ENCODE results near the gene MAPRE2.
"Not testable (repeated sequence)": the region's sequence is repeated elsewhere in the genome, so short reads cannot be mapped to it uniquely, and the experiment has no call there.

Gene MAPRE2

GRCh38 chr18:35091841-35092240 lies 50.6 kb downstream of the MAPRE2 start:
- DNase-seq (ENCODE audit: low spot score) = no peak

DNA sequence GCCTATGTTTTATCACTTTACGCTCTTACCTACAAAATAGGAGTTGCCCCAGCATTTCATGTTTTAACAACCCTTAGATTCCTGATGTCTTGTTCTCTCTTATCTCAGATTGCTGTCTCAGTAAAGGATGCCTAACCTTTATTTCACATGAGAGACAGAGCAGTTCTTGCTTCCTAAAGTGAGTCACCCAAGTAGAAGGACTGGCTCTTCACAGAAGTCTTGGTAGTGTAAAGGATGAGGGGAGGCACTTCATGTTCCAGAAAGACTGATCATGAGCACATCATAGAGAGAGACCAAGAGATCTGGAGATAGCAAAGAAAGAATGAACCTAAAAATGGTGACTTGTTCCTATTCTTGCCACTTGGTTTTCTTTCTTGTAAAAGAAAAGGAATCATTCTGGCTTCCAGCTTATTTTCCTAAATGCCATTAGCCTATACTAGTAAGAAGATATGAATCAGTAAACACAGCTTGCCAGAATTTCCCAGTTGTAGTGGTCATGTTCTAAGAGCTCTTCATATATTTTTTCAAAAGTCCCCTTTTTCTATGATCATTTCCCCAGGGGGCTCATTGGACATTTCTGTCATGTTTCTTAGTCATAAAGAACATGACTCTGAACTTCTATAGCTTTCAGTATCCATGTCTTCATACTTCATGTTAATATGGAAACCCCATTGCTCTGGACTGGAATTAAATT lies 54.9 kb downstream of the MAPRE2 start:
- no peak for DNase-seq (ENCODE audit: low spot score)

DNA sequence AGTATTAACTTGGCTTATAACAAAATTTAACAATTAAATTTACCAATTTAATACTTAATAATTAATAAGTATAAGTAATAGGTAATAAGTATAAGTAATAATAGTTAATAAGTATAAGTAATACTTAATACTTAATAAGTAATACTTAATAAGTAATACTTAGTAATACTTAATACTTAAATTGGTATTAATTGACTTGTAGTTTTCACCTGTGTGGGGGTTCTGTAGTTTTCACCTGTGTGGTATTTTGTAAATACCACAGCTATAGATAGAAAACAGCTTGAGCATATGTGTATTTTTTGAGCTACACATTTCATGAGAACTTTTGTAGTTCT lies 55.4 kb downstream of the MAPRE2 start:
- no peak for DNase-seq (ENCODE audit: low spot score)

DNA sequence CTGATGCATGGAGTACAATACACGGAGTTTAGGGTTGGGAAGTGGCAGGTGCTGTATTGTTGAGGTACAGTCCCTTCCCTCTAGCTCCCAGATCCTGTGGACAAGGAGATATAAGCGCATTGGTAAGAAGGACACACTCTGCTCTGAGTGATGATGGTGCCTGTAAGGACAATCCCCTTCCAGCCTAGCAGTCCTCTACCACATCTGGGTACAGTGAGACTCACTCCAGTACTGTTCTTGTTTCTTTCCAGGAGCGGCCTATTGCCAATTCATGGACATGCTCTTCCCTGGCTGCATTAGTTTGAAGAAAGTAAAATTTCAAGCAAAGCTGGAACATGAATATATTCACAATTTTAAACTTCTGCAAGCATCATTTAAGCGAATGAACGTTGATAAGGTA lies 56.0 kb downstream of the MAPRE2 start:
- DNase-seq (ENCODE audit: low spot score) = no peak

DNA sequence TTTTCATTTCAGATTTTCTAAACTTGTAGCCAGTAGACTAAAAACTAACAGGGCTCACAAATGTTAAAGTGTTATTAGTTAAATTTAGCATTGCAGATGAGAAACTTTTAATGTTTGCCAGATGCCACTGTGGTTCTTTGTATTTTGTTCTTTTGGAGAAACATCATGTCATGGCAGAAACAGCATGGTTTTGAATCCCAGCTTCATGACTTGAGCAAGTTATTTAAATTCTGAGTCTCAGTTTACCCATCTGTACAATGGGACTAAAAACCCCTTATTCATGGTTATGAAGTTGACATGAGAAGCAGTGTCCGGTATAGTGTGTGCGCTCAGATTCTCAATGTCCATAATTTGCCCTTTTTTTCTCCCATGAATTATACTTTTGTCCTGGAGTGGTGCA lies 56.5 kb downstream of the MAPRE2 start:
- no peak for DNase-seq (ENCODE audit: low spot score)

DNA sequence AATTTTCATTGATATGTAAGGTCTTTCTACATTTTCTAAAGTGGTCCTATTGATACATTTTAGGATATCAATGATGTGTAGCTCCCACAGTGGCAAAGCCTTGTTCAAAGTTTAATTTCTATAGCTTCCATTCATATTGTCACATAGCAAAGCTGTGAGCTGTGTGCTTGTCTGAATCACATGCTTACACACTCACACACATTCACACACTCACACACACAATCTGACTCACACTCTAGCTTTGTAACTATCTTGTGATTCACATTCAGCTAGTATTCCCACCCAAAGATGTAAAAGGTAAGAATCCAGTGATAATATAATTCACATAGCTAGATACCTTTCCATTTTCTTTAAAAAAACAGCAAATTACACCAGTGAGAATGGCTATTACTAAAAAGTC lies 58.7 kb downstream of the MAPRE2 start:
- DNase-seq (ENCODE audit: low spot score) = no peak

DNA sequence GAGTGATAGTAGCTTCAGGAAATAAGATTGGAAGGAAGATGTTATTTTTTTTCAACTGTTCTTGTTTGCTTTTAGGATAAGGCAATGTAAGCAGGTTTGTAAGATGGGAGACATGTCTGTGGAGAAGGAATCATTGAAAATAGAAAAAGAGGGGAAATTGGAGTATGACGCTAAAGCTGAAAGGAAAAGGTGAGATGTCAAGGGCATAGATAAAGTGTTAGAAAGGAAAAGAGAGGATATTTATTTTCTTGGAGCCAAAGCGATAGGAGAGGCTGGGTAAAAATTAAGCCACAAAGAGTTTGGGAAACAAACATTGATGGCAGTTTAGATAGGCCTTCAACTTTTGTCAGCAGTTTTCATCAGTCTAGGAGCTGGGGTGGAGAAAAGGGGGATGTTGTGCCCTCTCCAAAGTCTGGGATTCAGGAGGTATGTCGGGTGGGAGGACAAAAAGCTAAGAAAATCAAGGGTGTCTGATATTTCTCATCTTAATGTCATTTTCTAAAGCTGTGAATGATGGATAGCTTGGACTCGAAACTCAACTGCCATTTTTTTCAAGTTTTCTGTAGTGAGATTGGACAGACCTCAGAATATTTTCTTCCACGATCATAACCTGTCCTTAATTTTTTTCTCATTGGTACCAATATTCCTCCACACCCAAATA lies 63.3 kb downstream of the MAPRE2 start:
- no peak for DNase-seq (ENCODE audit: low spot score)

DNA sequence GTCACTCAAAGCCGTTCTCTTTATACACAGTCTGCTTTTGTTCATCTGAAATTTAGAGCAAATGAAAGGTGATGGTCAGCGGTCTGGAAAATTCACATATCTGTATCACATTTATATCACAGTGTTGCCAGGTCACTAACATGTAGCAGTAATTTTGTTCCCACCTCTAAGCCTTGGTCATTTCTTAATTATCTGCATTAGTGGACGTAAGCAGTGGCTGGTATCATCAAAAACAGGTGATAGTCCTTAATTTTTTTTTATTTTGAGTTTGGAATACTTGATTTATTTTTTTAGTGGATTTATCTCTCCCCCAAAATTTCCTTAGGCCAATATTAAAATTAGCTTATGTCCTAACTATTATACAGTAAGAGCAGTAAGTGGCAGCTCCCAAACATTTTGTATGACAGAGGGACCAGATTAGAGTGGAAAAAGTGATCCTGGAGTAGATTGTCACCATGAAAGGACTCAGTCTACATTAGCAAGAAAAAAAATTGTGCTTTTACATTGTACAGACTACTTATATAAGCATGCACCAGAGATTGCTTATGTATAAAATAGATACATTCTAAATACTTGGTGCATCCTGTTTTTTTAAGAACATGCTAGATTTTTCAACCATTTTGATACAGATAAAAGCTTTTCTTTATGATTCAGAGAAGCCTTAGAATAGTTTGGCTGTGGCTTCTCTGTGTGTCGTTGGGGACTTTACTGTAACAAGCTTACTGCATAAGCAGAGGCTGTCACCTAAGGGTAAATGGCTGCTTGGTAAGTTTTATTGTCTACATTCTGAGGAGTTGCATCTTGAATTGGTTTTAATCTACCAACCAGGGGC lies 65.0 kb downstream of the MAPRE2 start:
- DNase-seq (ENCODE audit: low spot score) = no peak

GRCh38 chr18:35106845-35107148 lies 65.6 kb downstream of the MAPRE2 start:
- no peak for DNase-seq (ENCODE audit: low spot score)

DNA sequence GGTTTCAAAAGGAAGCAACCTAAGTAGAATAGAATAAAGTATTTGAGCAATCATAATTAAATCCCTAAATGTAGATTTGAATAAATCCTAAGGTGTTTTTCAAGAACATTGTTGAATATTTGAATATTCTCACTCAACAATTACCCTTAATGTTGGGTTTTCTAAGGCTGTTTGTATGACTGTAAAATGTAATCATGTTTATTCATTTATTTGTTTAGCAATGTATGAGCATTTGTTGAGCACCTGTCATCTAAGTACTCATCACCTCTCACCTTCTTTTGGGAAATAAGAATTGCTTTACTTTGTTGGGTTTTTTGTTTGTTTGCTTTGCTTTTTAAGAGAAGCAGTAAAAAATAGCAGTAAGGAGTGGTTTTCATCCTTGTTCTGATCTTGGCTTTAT lies 66.0 kb downstream of the MAPRE2 start:
- DNase-seq (ENCODE audit: low spot score) = no peak

- not testable (repeated sequence) for DNase-seq (ENCODE audit: low spot score)
These were observed 66.9 kb downstream of the MAPRE2 start for GRCh38 chr18:35108088-35108487.

- DNase-seq (ENCODE audit: low spot score) = no peak
These were observed 68.8 kb downstream of the MAPRE2 start for GRCh38 chr18:35110059-35110458.

- DNase-seq (ENCODE audit: low spot score) = no peak
These were observed 69.6 kb downstream of the MAPRE2 start for GRCh38 chr18:35110554-35111485.

DNA sequence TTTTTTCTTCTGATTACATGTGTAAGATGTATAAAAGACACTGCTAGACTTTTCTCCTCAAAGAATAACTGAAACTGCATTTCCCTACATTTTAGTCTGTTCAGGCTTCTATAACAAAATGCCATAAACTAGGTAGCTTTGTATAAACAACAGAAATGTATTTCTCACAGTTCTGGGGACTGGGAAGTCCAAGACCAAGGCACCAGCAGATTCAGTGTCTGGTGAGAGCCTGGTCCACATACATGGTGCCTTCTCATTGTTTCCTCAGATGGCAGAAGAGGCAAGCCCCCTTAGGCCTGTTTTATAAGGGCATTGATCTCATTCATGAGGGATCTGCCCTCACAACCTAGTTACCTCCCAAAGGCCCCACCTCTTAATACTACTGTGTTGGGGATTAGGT lies 71.5 kb downstream of the MAPRE2 start:
- DNase-seq (ENCODE audit: low spot score) = no peak

- no peak for DNase-seq (ENCODE audit: low spot score)
These were observed 73.1 kb downstream of the MAPRE2 start for GRCh38 chr18:35114305-35114704.

DNA sequence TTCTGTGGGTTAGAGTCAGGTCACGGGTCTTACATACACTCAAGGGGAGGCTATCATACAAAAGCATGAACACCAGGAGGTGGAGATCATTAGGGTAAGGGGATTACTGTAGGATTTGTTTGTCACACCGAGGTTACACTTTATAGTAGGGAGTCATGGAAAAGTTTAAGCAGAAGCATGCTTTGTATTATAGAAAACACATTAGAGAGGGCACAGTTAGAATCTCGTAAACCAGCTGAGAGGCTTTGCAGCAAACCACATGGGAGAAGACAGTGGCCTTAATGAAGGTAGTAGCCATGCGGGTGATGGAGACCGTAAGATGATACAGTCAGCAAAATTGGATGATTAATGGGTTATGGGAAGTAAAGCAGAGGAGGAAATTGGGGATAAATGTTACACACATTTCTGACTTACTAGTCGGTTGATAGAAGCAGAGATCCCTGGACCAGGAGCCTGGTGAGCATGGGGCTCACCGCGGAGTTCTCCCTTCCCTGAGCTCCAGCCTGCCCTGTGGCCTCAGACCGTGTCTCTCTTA lies 75.6 kb downstream of the MAPRE2 start:
- DNase-seq (ENCODE audit: low spot score) = no peak

- DNase-seq (ENCODE audit: low spot score) = no peak
These were observed 76.2 kb downstream of the MAPRE2 start for GRCh38 chr18:35117372-35117771.

- peak; percentile 59 for DNase-seq (ENCODE audit: low spot score)
These were observed 76.8 kb downstream of the MAPRE2 start for GRCh38 chr18:35117951-35118411.

- DNase-seq (ENCODE audit: low spot score) = no peak
These were observed 77.4 kb downstream of the MAPRE2 start for GRCh38 chr18:35118641-35119040.

- DNase-seq (ENCODE audit: low spot score) = no peak
These were observed 79.8 kb downstream of the MAPRE2 start for GRCh38 chr18:35121038-35121437.

DNA sequence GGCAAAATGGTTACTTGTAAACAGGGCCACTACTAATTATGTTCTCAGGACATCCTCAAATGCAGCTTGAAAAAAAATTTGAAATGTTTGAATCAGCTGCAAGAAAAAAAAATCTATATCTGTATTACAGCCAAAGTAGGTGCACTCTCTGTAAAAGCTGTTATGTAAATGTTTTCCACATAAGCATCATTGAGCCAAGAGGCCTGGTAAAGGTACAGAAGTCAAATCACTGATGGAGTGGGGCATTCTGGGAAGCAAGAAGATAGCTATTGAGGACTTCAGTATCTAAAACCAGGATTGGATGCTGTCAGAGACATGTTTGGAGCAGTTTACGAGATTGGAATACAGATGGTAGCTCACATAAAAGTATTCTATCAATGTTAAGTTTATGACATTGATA lies 80.3 kb downstream of the MAPRE2 start:
- DNase-seq (ENCODE audit: low spot score) = no peak

All from globus pallidus (tissue), 1 donor.